Right ventricle myocardium superior (tissue), 1 donor: ENCODE results near the gene SZRD1. TPM values are rescaled to one million over a fixed set of nuclear protein-coding genes. Genes with fewer than 3 reads are reported as not detected.

Experiments used
- ATAC-seq: fragments of 200-7000 bp; cut with Tn5 transposase; one replicate; pipeline ENCODE4 v1.9.1; 2020; ENCODE audit warnings: mild to moderate bottlenecking; ENCODE audit not compliant: poor library complexity
- DNase-seq: peaks from one replicate; pipeline ENCODE4 v3.0.0-alpha.2; 2020
- intact Hi-C: fragments of 100-400 bp; cut with DNase I; formaldehyde crosslinking; loops from one replicate; pipeline ENCODE4 v1.11.2; 2022
- total RNA-seq: library from RNA; stranded (reverse); fragmentation: NEBNext Ultra II Directional; extraction: Animal tissue kit (Norgen Biotek cat#: 25700); gene quantifications from one replicate; pipeline ENCODE4 v1.2.1, GENCODE V29; 2021
- donor health status: DM: no; HTN: yes; CAD: no; lungs with severe emphysema.

Gene SZRD1
- total RNA-seq, 1 donor from 2014 or later: 91.1 TPM

GRCh38 chr1:16422041-16422440, 55.0 kb downstream of the SZRD1 start:
- DNase-seq: no peak
- no peak for ATAC-seq
- intact Hi-C loops: no loop called here

- ATAC-seq: no peak
- intact Hi-C loops: no loop called here
- no peak for DNase-seq
Measured at GRCh38 chr1:16425125-16426025, 58.3 kb downstream of the SZRD1 start.

- DNase-seq: no peak
- ATAC-seq: no peak
- intact Hi-C loops: no loop called here
Measured at GRCh38 chr1:16430606-16431005, 63.6 kb downstream of the SZRD1 start.

- intact Hi-C loops: no loop called here
- ATAC-seq (no peak), DNase-seq (no peak)
Measured at GRCh38 chr1:16433030-16433429, 66.0 kb downstream of the SZRD1 start.

GRCh38 chr1:16434007-16434406, 67.0 kb downstream of the SZRD1 start:
- DNase-seq (no peak), ATAC-seq (no peak)
- intact Hi-C loops: no loop called here

- DNase-seq: no peak
- intact Hi-C loops: no loop called here
Measured at GRCh38 chr1:16434501-16434900, 67.5 kb downstream of the SZRD1 start.

GRCh38 chr1:16436946-16437474, 70.0 kb downstream of the SZRD1 start, which contains the start of gene SPATA21:
TSS of gene SPATA21 (minus strand) at chr1:16437424. CDS start at chr1:16431371, 6,053 bp downstream.
- ATAC-seq (no peak), DNase-seq (no peak)
- intact Hi-C loops: no loop called here

More at GRCh38 chr1:16434501-16434900, 67.5 kb downstream of the SZRD1 start:
- ATAC-seq: no peak

GRCh38 chr1:16438516-16438915, 71.5 kb downstream of the SZRD1 start:
- intact Hi-C loops: no loop called here
- no peak for DNase-seq

GRCh38 chr1:16438924-16439323, 71.9 kb downstream of the SZRD1 start:
- no peak for ATAC-seq
- no peak for DNase-seq
- intact Hi-C loops: no loop called here

More at GRCh38 chr1:16438516-16438915, 71.5 kb downstream of the SZRD1 start:
- no peak for ATAC-seq

- DNase-seq (no peak), ATAC-seq (peak; percentile 20)
- intact Hi-C loops: loop anchor here (10.0 kb wide), 1 partner anchor 175 kb away; the partner anchor contains the start of gene NBPF1
Measured at GRCh38 chr1:16440131-16440469, 73.1 kb downstream of the SZRD1 start.

- ATAC-seq (peak; percentile 97), DNase-seq (peak; percentile 97)
- intact Hi-C loops: loop anchor here (10.0 kb wide), 1 partner anchor 174 kb away; the partner anchor contains the start of gene NBPF1
Measured at GRCh38 chr1:16440470-16441281, 73.6 kb downstream of the SZRD1 start, which contains the start of gene NECAP2. TSS of gene NECAP2 (plus strand) at chr1:16440724. CDS start at chr1:16440762, 38 bp downstream.

- intact Hi-C loops: loop anchor here (10.0 kb wide), 1 partner anchor 174 kb away; the partner anchor contains the start of gene NBPF1
- ATAC-seq (peak; percentile 6), DNase-seq (no peak)
Measured at GRCh38 chr1:16441282-16441665, 74.2 kb downstream of the SZRD1 start.

- intact Hi-C loops: loop anchor here (10.0 kb wide), 1 partner anchor 173 kb away; the partner anchor contains the start of gene NBPF1
- no peak for ATAC-seq
- DNase-seq: no peak
Measured at GRCh38 chr1:16442265-16442664, 75.2 kb downstream of the SZRD1 start.

GRCh38 chr1:16442941-16443340, 75.9 kb downstream of the SZRD1 start:
- DNase-seq: no peak
- intact Hi-C loops: loop anchor here (10.0 kb wide), 1 partner anchor 172 kb away; the partner anchor contains the start of gene NBPF1
- no peak for ATAC-seq

GRCh38 chr1:16443975-16444770, 77.1 kb downstream of the SZRD1 start:
- DNase-seq (no peak), ATAC-seq (no peak)
- intact Hi-C loops: loop anchor here (10.0 kb wide), 1 partner anchor 171 kb away; the partner anchor contains the start of gene NBPF1

GRCh38 chr1:16445052-16445451, 78.0 kb downstream of the SZRD1 start:
- DNase-seq: no peak
- intact Hi-C loops: loop anchor here (10.0 kb wide), 1 partner anchor 170 kb away; the partner anchor contains the start of gene NBPF1
- no peak for ATAC-seq

- intact Hi-C loops: loop anchor here (10.0 kb wide), 1 partner anchor 169 kb away; the partner anchor contains the start of gene NBPF1
- DNase-seq (no peak), ATAC-seq (no peak)
Measured at GRCh38 chr1:16446116-16446515, 79.1 kb downstream of the SZRD1 start.

GRCh38 chr1:16447641-16448040, 80.6 kb downstream of the SZRD1 start:
- DNase-seq: no peak
- intact Hi-C loops: loop anchor here (10.0 kb wide), 1 partner anchor 167 kb away; the partner anchor contains the start of gene NBPF1
- ATAC-seq: no peak
